PFSK-1 (cell line): ENCODE data around the gene HOATZ.

Experiments
- POLR2AphosphoS5 ChIP-seq: IDR thresholded peaks from 2 replicates; pipeline ENCODE4 v1.6.1; 2012; ENCODE audit warnings: low read depth, mild to moderate bottlenecking, control low read depth, low read length, moderate library complexity
- SIN3A ChIP-seq: IDR thresholded peaks from 2 replicates; pipeline ENCODE4 v1.6.1; 2012; ENCODE audit warnings: mild to moderate bottlenecking, low read length, moderate library complexity, borderline replicate concordance; ENCODE audit not compliant: insufficient read depth
- TAF1 ChIP-seq: IDR thresholded peaks from 2 replicates; pipeline ENCODE4 v1.6.1; 2012; ENCODE audit warnings: low read length, control low read depth, borderline replicate concordance; ENCODE audit not compliant: insufficient read depth
- TF ChIP-seq, protein P1 (sequence below), 2 experiments: IDR thresholded peaks; 2 replicates each; pipeline versions ENCODE4 v1.6.1 to v1.8.0; 2011 to 2012; ENCODE audit warnings: low read depth in 2 of 2, low read length in 2 of 2, control low read depth in 1 of 2, inconsistent platforms in 1 of 2, mild to moderate bottlenecking in 1 of 2, moderate library complexity in 1 of 2; ENCODE audit not compliant: insufficient read depth in 1 of 2

- TF ChIP-seq POLR2AphosphoS5 (no peak), TAF1 (no peak), SIN3A (no peak)
- TF ChIP-seq, protein P1, sequence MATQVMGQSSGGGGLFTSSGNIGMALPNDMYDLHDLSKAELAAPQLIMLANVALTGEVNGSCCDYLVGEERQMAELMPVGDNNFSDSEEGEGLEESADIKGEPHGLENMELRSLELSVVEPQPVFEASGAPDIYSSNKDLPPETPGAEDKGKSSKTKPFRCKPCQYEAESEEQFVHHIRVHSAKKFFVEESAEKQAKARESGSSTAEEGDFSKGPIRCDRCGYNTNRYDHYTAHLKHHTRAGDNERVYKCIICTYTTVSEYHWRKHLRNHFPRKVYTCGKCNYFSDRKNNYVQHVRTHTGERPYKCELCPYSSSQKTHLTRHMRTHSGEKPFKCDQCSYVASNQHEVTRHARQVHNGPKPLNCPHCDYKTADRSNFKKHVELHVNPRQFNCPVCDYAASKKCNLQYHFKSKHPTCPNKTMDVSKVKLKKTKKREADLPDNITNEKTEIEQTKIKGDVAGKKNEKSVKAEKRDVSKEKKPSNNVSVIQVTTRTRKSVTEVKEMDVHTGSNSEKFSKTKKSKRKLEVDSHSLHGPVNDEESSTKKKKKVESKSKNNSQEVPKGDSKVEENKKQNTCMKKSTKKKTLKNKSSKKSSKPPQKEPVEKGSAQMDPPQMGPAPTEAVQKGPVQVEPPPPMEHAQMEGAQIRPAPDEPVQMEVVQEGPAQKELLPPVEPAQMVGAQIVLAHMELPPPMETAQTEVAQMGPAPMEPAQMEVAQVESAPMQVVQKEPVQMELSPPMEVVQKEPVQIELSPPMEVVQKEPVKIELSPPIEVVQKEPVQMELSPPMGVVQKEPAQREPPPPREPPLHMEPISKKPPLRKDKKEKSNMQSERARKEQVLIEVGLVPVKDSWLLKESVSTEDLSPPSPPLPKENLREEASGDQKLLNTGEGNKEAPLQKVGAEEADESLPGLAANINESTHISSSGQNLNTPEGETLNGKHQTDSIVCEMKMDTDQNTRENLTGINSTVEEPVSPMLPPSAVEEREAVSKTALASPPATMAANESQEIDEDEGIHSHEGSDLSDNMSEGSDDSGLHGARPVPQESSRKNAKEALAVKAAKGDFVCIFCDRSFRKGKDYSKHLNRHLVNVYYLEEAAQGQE (IDR thresholded peaks at IDR 0.05; ENCODE audit: insufficient read depth in 1 of 2, low read depth in 2 of 2, low read length in 2 of 2), result no peak
These were observed 34.8 kb downstream of the HOATZ start for GRCh38 chr11:111549196-111549868.
